HEK293T (cell line): ENCODE measurements around the gene ERP29.

Source experiments
- CTCF ChIA-PET: fragments of 350-600 bp; formaldehyde crosslinking; extraction: SDS; loops from one replicate; lab custom pipeline; 2021; ENCODE audit warnings: antibody characterized with exemption, inconsistent platforms; lab: Yijun Ruan, JAX
- POLR2A ChIA-PET: fragments of 350-600 bp; formaldehyde crosslinking; extraction: SDS; loops from one replicate; lab custom pipeline; 2020; ENCODE audit warnings: antibody characterized with exemption, inconsistent platforms; lab: Yijun Ruan, JAX
- DNase-seq: peaks from one replicate; pipeline ENCODE4 v3.0.0; 2012; ENCODE audit warnings: mixed read lengths; ENCODE audit errors: extremely low spot score
- ARNT ChIP-seq: fragments of 450-650 bp; IDR thresholded peaks from 2 replicates; pipeline ENCODE4 v1.6.1; 2017; ENCODE audit warnings: mild to moderate bottlenecking
- BHLHE40 ChIP-seq: fragments of 450-650 bp; IDR thresholded peaks from 2 replicates; pipeline ENCODE4 v1.6.1; 2016; ENCODE audit warnings: mild to moderate bottlenecking, moderate library complexity, borderline replicate concordance
- CTBP1 ChIP-seq: fragments of 450-650 bp; IDR thresholded peaks from 2 replicates; pipeline ENCODE4 v1.6.1; 2016; ENCODE audit warnings: borderline replicate concordance
- ELF4 ChIP-seq: fragments of 450-650 bp; IDR thresholded peaks from 2 replicates; pipeline ENCODE4 v1.6.1; 2017; ENCODE audit warnings: antibody characterized with exemption
- FOXA1 ChIP-seq: fragments of 450-650 bp; IDR thresholded peaks from 2 replicates; pipeline ENCODE4 v1.6.1; 2016; ENCODE audit warnings: mild to moderate bottlenecking
- FOXK2 ChIP-seq: fragments of 450-650 bp; IDR thresholded peaks from 2 replicates; pipeline ENCODE4 v1.6.1; 2016; ENCODE audit warnings: mild to moderate bottlenecking
- FOXM1 ChIP-seq: fragments of 450-650 bp; IDR thresholded peaks from 2 replicates; pipeline ENCODE4 v1.6.1; 2017; ENCODE audit warnings: mild to moderate bottlenecking, borderline replicate concordance
- HDGF ChIP-seq: fragments of 450-650 bp; IDR thresholded peaks from 2 replicates; pipeline ENCODE4 v1.6.1; 2017; ENCODE audit warnings: antibody characterized with exemption, borderline replicate concordance
- L3MBTL2 ChIP-seq: fragments of 450-650 bp; conservative IDR thresholded peaks from 2 replicates; pipeline ENCODE4 v1.6.1; 2016; ENCODE audit warnings: mild to moderate bottlenecking
- LEF1 ChIP-seq: fragments of 450-650 bp; IDR thresholded peaks from 2 replicates; pipeline ENCODE4 v1.6.1; 2017; ENCODE audit warnings: mild to moderate bottlenecking, borderline replicate concordance
- NFRKB ChIP-seq: fragments of 450-650 bp; IDR thresholded peaks from 2 replicates; pipeline ENCODE4 v1.6.1; 2016; ENCODE audit warnings: mild to moderate bottlenecking, moderate library complexity
- PKNOX1 ChIP-seq: fragments of 450-650 bp; IDR thresholded peaks from 2 replicates; pipeline ENCODE4 v1.6.1; 2016
- SP1 ChIP-seq: fragments of 450-650 bp; IDR thresholded peaks from 2 replicates; pipeline ENCODE4 v1.6.1; 2017
- SUZ12 ChIP-seq: fragments of 450-650 bp; IDR thresholded peaks from 2 replicates; pipeline ENCODE4 v1.6.1; 2016; ENCODE audit warnings: mild to moderate bottlenecking
- TARDBP ChIP-seq: fragments of 450-650 bp; IDR thresholded peaks from 2 replicates; pipeline ENCODE4 v1.6.1; 2016
- ZNF384 ChIP-seq: fragments of 450-650 bp; IDR thresholded peaks from 2 replicates; pipeline ENCODE4 v1.6.1; 2016

Gene ERP29

DNA sequence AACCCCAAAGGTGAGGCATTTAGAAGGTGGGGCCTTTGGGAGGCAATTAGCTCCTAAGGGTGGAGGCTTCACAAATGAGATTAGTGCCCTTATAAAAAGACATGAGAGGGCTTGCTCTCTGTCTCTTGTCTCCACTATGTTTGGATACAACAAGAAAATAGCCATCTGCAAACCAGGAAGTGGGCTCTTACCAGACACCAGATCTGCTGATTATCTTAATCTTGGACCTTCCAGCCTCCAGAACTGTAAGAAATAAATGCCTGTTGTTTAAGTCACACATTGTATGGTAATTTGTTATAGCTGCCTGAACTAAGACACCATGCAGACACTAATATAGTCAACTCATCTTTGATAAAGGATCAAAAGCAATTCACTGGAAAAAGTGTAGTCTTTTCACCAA, 34.7 kb upstream of the ERP29 start:
- CTCF ChIA-PET: no interaction called here
- no peak for DNase-seq

GRCh38 chr12:111980598-111980997, 32.6 kb upstream of the ERP29 start:
- no peak for TF ChIP-seq TARDBP
- TF ChIP-seq PKNOX1: no peak
- no peak for TF ChIP-seq FOXM1
- TF ChIP-seq HDGF: no peak
- TF ChIP-seq FOXA1: no peak
- TF ChIP-seq ELF4: no peak
- TF ChIP-seq SUZ12: no peak
- TF ChIP-seq FOXK2: no peak
- no peak for TF ChIP-seq LEF1
- no peak for TF ChIP-seq NFRKB
- TF ChIP-seq SP1: no peak
- TF ChIP-seq ZNF384: no peak
- TF ChIP-seq CTBP1: no peak
- TF ChIP-seq BHLHE40: no peak
- DNase-seq: no peak
- CTCF ChIA-PET: no interaction called here
- POLR2A ChIA-PET: no interaction called here

More for the DNA sequence above, 34.7 kb upstream of the ERP29 start:
- TF ChIP-seq FOXM1 (no peak), PKNOX1 (no peak), CTBP1 (no peak), FOXK2 (no peak), HDGF (no peak), TARDBP (no peak), NFRKB (no peak), ELF4 (no peak), SP1 (no peak)
- POLR2A ChIA-PET: no interaction called here

DNA sequence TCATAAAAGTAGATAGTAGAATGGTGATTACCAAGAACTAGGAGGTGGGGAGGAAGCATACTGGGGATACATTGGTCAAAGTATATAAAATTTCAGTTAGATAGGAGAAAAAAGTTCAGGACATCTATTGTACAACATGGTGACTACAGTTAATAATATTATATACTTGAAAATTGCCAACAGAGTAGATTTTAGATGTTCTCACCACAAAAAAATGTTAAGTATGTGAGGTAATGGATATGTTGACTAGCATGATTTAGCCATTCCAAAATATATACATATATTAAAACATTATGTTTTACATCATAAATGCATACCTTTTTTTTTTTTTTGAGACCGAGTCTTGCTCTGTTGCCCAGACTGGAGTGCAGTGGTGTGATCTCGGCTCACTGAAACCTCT, 31.2 kb upstream of the ERP29 start:
- CTCF ChIA-PET: no interaction called here
- no peak for DNase-seq
- POLR2A ChIA-PET: no interaction called here
- TF ChIP-seq TARDBP: no peak
- no peak for TF ChIP-seq SUZ12
- TF ChIP-seq PKNOX1: no peak
- no peak for TF ChIP-seq CTBP1
- no peak for TF ChIP-seq SP1
- TF ChIP-seq BHLHE40: no peak
- no peak for TF ChIP-seq L3MBTL2
- TF ChIP-seq FOXA1: no peak

GRCh38 chr12:111984820-111985219, 28.4 kb upstream of the ERP29 start:
- ChIA-PET CTCF (no interaction called here), POLR2A (no interaction called here)
- no peak for DNase-seq
- TF ChIP-seq L3MBTL2 (no peak), CTBP1 (no peak), BHLHE40 (no peak), SP1 (no peak), FOXK2 (no peak), NFRKB (no peak), TARDBP (no peak), ZNF384 (no peak), SUZ12 (no peak), HDGF (no peak), FOXA1 (no peak), LEF1 (no peak)

DNA sequence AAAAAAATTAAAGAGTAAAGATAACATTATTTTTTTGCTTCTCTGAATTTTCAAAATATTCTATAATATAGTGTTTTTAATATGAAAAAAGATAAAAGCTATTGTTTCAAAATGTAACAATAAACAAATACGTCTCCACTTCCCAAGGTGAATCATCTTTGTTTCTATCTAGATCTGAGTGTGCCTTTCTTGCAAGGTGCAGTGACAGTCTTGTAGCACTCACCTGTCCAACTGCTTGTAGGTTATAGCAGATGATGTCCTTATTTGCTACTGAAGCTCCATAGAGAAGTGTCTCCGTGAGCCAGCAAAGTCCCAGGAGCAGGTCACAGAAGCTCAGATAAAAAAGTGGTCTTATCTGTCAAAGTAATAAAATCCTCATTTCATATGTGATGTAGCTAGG, 21.7 kb upstream of the ERP29 start:
- TF ChIP-seq ARNT (no peak), FOXM1 (no peak), TARDBP (no peak), BHLHE40 (no peak), FOXK2 (no peak), L3MBTL2 (no peak), HDGF (no peak), SUZ12 (no peak), ELF4 (no peak), NFRKB (no peak), SP1 (no peak)
- POLR2A ChIA-PET: no interaction called here
- CTCF ChIA-PET: no interaction called here
- no peak for DNase-seq

DNA sequence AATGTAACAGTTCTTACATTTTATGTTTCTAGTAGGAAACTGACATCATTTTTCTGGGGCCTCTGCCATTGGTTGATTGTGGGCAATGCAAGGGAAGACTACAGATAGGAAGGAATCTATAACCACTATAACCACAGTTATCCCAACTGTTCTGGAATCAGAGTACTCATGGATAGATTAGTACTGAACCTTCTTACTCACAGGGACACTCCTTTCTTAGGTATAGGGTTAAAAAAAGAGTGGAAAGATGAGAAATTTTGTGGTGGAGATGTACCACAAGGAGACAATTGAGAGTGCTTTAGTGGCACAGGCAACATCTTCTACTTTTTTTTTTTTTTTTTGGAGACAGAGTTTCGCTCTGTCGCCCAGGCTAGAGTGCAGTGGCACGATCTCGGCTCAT, 21.3 kb upstream of the ERP29 start:
- POLR2A ChIA-PET: no interaction called here

More for the DNA sequence above, 21.3 kb upstream of the ERP29 start:
- DNase-seq: no peak
- CTCF ChIA-PET: no interaction called here
- TF ChIP-seq ZNF384: no peak
- no peak for TF ChIP-seq PKNOX1
- TF ChIP-seq ELF4: no peak
- TF ChIP-seq L3MBTL2: no peak
- no peak for TF ChIP-seq ARNT
- no peak for TF ChIP-seq CTBP1
- TF ChIP-seq SUZ12: no peak
- no peak for TF ChIP-seq LEF1
